ENCODE results near the gene INHBE.
A peak's percentile ranks its signal among the peaks of the same experiment; 100 is the strongest.

Gene INHBE

DNA sequence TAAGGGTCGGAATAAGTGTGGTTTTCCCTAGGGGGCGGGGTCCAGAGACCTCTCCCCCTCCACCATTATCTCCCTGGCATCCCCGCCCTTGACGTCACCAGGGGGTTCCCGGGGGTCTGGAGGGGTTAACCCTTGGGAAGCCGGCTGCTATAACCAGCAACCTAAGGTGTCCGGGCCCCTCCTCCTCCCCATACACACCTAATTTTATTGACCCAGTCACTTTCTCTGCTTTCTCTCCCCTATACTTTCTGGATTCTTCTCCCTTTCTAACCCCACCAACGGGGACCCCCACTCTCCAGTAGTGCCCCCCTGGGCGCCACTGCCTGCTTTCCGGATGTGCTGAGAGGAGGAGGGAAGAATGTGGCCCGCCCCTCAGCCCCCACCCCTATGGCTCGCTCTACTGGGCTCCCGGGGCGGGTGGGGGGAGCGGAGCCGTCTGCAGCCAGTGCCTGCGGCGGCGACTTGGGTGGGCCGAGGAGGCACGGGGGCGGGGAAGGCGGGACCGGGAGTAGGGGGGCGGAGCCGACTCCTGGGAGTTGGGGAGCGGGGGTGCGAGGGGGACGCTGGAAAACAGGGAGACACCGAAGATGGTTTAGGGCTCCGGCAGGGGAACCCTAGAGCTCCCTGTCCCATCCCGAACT is 6.3 kb downstream of the INHBE start:
- no peak for DNase-seq (ENCODE audit: low spot score)

DNA sequence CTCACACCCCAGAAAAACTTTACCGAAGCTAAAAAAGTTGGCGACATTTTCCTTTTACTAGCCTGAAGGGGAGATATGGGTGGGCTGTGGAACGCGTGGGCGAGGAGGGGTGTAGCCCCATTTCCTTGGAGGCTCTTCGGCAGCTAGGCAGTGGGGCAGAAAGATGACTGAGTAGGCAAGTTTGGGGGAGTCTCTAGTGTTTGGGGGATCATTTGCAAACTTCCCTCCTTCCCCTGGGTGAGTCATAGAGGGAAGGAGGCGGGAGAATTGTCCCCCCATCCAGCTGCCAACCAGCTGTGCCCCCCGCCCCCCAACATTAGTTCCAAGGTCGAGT is 6.8 kb downstream of the INHBE start:
- no peak for DNase-seq (ENCODE audit: low spot score)

DNA sequence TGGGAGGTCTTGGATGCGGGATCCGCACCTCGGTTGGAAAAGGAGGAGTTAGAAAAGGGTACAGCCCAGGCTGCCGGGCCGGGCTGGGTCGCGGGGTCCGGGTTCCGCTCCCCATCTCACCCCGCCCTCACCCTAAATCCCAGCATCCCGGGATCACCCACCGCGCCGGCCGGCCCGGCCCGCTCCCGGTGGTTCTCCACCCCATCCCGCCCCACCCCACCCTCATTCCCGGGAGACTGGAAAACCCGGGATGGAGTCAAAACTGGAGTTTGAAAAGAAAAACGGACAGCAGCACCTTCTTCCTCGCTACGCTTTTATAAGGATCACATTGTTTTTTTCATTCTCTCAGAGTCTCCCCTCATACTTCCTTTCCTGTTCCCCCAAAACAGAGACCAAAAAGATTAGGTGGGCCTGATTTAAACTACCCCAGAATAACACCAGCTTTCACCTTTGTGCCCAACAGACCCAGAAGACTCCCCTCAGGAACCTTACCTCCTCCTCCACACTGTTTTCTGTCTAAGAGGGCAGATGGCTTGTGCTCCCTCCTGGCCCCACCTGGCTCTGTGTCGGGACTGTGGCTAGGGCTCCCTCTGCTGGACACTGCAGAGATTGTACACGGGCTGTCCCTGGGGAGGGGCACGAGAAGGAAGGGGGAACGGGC is 7.3 kb downstream of the INHBE start:
- DNase-seq (ENCODE audit: low spot score) = peak; percentile 95

DNA sequence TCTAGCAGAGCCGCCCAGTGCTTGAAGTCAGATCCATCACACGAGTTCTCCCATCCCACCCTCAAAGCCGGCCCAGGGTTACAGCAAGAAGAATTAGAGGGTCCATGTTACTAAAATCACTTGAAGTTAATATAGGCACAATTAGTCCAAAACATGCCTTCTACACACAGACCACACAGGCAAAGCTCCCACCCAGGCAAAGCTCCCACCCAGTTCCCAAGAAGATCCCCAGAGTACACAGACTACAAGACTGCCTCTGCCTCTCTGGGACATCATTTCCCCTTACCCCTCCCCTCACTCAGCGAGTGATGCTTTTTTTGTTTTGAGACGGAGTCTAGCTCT is 7.8 kb downstream of the INHBE start:
- no peak for DNase-seq (ENCODE audit: low spot score)

DNA sequence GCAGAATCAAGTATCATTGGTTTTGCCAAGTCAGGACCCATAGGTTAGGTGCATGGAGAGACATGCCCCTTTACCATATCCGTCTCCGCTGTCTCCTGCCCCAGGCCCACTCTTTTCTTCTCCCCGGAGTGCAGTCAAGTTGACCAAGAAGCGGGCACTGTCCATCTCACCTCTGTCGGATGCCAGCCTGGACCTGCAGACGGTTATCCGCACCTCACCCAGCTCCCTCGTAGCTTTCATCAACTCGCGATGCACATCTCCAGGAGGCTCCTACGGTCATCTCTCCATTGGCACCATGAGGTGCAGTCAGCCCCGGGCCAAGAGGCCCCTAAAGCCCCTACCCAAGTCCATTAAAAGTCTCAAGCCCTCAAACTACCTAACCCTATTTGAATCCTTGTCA is 9.5 kb downstream of the INHBE start:
- no peak for DNase-seq (ENCODE audit: low spot score)

DNA sequence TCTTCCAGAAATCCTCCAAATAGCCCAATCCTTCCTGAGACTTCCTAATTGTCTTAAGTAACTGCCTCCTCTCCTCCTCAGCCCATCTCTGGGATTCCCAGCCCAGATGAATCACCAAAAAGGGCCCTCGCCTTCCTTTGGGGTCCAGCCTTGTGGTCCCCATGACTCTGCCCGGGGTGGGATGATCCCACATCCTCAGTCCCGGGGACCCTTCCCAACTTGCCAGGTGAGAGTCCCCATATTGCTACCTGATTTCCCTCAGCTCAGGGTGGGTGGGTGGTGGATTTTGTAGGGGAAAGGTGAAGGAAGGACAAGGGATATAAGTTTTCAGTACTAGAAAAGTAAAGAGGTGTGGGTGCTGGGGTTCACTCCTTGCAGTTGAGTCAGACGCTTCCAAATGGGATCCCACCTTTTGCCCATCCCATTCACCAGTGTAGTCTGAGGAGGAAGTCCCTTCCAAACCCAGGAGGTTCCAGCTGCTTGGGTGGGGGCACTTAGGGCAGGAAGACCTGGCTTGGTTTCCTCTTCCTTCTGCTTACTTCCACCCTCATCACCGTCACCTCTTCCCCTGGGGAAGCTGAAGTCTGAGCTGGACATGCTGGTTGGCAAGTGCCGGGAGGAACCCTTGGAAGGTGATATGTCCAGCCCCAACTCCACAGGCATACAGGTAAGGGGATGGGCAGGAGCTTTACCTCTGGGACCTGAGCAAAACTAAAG is 10.1 kb downstream of the INHBE start:
- no peak for DNase-seq (ENCODE audit: low spot score)

DNA sequence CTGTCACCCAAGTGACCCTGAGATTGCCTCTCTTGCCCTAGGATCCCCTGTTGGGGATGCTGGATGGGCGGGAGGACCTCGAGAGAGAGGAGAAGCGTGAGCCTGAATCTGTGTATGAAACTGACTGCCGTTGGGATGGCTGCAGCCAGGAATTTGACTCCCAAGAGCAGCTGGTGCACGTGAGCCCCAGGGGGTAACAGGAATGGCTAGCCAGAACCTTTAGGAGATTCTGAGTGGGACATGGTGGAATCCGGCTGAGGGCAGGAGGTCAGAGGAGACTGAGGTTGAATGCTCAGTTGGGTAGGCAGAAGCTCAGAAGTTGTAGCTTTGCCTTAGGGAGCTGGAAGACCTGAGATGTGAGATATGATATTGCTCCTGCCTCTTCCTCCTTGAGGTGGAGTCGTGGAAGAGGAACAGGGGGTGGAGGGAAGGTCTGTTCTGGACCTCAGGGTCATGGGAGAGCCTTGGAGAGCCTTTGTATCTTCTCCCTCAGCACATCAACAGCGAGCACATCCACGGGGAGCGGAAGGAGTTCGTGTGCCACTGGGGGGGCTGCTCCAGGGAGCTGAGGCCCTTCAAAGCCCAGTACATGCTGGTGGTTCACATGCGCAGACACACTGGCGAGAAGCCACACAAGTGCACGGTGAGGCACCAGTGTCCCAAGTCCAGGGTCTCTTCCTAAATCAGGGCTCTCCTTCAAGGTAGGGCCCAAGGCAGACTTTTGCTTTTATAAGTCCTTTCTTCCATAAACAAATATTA is 10.8 kb downstream of the INHBE start:
- no peak for DNase-seq (ENCODE audit: low spot score)

DNA sequence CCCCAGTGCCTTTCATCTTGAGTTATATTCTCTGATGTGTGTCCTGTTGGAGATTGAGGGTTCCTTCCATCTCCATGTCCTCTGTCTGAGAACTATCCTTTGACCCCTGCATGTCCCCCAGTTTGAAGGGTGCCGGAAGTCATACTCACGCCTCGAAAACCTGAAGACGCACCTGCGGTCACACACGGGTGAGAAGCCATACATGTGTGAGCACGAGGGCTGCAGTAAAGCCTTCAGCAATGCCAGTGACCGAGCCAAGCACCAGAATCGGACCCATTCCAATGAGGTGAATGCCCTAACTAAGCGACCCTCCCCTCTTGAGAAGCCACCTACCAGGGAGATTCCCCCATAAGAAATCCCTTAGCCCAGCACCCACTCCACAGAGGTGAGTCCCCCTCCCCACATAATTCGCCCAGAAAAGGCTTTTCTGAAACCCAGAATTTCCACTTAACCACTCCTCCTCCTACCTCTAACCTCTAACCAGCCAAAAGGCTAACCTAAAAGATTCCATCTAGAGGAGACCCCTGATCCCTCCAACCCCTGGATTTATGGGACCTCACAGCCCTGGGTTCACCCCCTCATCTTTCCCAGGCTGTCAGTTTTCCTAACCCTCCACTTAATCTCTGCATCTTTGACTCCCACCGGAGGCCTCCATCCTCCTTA is 12.2 kb downstream of the INHBE start:
- DNase-seq (ENCODE audit: low spot score) = no peak

DNA sequence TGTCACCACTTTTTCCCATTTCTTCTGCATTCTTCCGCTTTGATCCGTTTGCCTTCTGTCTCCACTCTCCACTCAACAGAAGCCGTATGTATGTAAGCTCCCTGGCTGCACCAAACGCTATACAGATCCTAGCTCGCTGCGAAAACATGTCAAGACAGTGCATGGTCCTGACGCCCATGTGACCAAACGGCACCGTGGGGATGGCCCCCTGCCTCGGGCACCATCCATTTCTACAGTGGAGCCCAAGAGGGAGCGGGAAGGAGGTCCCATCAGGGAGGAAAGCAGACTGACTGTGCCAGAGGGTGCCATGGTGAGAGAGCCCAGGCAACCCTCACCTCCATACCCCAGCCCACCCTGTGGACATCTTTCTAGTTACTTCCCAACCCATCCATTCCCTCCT is 12.8 kb downstream of the INHBE start:
- no peak for DNase-seq (ENCODE audit: low spot score)

DNA sequence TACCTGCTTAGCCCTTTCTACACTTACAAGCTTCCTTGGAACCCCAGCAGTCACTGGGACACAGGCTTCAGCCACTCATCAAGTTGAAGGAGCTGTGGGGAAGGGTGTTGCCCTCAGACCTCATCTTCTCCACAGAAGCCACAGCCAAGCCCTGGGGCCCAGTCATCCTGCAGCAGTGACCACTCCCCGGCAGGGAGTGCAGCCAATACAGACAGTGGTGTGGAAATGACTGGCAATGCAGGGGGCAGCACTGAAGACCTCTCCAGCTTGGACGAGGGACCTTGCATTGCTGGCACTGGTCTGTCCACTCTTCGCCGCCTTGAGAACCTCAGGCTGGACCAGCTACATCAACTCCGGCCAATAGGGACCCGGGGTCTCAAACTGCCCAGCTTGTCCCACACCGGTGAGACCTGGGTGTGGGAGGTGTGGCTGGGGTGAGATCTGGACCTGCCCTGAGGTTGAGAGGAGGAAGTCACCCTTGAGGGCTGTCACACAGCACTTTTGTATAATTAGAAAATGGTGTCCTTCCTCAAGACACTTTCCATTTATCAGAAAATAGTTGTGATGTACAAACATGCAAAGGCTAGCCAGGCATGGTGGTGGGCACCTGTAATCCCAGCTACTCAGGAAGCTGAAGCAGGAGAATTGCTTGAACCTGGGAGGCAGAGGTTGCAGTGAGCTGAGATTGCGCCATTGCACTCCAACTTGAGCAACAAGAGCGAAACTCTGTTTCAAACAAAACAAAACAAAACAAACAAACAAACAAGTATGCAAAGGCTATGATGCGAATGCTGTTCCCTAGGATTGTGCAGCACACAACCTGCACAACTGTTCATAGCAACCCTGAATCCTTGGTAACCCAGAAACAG is 14.4 kb downstream of the INHBE start:
- no peak for DNase-seq (ENCODE audit: low spot score)

DNA sequence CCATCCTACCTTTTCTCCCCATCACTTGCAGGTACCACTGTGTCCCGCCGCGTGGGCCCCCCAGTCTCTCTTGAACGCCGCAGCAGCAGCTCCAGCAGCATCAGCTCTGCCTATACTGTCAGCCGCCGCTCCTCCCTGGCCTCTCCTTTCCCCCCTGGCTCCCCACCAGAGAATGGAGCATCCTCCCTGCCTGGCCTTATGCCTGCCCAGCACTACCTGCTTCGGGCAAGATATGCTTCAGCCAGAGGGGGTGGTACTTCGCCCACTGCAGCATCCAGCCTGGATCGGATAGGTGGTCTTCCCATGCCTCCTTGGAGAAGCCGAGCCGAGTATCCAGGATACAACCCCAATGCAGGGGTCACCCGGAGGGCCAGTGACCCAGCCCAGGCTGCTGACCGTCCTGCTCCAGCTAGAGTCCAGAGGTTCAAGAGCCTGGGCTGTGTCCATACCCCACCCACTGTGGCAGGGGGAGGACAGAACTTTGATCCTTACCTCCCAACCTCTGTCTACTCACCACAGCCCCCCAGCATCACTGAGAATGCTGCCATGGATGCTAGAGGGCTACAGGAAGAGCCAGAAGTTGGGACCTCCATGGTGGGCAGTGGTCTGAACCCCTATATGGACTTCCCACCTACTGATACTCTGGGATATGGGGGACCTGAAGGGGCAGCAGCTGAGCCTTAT is 15.3 kb downstream of the INHBE start:
- DNase-seq (ENCODE audit: low spot score) = no peak

DNA sequence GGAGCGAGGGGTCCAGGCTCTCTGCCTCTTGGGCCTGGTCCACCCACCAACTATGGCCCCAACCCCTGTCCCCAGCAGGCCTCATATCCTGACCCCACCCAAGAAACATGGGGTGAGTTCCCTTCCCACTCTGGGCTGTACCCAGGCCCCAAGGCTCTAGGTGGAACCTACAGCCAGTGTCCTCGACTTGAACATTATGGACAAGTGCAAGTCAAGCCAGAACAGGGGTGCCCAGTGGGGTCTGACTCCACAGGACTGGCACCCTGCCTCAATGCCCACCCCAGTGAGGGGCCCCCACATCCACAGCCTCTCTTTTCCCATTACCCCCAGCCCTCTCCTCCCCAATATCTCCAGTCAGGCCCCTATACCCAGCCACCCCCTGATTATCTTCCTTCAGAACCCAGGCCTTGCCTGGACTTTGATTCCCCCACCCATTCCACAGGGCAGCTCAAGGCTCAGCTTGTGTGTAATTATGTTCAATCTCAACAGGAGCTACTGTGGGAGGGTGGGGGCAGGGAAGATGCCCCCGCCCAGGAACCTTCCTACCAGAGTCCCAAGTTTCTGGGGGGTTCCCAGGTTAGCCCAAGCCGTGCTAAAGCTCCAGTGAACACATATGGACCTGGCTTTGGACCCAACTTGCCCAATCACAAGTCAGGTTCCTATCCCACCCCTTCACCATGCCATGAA is 16.0 kb downstream of the INHBE start:
- DNase-seq (ENCODE audit: low spot score) = no peak

DNA sequence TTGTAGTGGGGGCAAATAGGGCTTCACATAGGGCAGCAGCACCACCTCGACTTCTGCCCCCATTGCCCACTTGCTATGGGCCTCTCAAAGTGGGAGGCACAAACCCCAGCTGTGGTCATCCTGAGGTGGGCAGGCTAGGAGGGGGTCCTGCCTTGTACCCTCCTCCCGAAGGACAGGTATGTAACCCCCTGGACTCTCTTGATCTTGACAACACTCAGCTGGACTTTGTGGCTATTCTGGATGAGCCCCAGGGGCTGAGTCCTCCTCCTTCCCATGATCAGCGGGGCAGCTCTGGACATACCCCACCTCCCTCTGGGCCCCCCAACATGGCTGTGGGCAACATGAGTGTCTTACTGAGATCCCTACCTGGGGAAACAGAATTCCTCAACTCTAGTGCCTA is 16.6 kb downstream of the INHBE start:
- no peak for DNase-seq (ENCODE audit: low spot score)

DNA sequence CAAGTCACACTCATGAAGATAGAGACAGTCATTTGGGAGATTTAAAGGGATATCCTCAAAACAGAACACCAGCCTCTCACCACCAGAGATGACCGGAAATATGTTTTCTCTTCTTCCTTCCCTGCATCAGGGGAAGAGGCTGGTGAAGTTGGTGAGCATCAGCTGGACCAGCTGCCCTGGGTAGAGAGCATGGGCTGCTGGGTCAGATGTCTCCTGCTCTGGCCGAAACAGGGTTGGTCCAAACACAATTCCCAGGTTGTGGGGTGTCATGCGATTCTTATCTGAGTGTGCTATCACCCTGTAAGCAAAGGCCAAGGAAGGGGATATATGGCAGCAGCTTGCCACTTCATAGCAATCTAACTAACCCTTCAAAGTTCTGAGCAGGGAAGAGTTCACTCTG is 17.3 kb downstream of the INHBE start:
- DNase-seq (ENCODE audit: low spot score) = no peak

DNA sequence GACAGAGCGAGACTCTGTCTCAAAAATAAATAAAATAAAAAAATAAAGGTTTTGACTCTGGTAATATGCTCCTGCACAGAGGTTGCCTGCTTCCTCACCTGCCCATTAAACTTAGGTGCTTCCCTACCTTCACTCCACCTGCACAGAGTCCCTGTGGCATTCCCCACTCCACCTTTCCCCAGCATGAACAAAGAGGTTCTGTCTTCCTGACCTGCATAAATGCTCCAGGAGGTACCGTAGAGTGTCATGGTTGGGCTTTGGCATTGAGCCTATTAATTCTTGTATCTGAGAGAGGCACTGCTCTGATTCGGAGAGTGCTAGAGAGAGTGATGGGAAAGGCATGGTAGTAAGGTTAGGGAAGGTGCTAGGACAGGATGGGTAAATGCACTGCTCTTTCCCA is 18.3 kb downstream of the INHBE start:
- DNase-seq (ENCODE audit: low spot score) = no peak

DNA sequence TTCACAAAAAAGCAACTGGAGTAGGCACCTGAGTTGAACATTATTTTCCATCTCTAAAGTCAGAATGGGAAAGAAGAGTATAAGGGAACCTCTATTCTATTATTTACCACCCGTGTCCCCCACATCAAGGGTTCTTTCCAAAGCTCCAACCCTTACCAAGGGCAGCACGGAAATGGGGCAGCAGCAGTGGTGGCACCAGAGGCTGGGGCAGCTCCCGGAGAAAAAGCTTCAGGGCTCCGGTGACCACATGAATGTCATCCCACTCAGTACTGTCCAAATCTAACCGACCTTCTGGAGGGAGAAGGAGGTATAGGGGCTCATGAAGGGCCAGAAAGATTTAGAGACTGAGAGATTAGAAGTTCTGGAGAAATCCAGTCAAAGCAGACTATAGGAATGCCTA is 18.8 kb downstream of the INHBE start:
- DNase-seq (ENCODE audit: low spot score) = no peak

DNA sequence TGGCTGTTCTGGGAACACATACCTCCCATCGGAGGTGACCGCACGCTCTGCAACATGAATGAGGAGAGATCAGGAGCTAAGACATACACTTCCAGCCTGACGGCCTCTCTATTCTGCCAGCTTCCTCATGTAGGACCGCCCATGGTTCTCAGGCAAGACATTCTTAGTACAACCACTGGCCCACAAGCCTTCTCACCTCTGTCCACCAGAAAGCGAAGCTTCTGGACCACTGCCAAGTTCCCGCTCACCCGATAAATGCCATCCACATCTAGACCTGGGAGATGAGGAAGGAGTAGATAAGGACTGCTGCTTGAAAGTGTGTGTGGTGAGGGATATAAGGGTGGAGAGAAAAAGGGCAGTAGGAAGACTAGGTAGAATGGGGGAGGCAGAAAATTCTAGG is 19.3 kb downstream of the INHBE start:
- no peak for DNase-seq (ENCODE audit: low spot score)

DNA sequence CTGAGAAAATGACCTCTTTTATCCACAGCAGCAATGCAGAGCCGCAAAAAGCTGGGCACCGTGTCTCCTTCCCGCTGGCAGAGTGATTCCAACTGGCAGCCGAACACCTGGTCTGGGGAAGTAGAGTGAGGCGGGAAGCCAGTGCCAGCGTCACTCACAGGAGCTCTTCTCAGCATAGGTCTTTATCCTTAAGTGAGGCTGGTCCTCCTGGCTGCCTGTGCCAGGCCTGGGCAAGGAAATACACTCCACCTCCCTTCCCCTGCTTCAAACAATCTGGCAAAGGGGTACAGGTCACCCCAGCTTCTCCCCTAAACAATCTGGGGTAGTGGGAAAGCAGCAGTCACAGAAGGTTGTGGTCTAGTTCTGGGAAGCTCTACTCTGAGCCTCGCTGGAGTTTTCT is 19.8 kb downstream of the INHBE start:
- DNase-seq (ENCODE audit: low spot score) = no peak

DNA sequence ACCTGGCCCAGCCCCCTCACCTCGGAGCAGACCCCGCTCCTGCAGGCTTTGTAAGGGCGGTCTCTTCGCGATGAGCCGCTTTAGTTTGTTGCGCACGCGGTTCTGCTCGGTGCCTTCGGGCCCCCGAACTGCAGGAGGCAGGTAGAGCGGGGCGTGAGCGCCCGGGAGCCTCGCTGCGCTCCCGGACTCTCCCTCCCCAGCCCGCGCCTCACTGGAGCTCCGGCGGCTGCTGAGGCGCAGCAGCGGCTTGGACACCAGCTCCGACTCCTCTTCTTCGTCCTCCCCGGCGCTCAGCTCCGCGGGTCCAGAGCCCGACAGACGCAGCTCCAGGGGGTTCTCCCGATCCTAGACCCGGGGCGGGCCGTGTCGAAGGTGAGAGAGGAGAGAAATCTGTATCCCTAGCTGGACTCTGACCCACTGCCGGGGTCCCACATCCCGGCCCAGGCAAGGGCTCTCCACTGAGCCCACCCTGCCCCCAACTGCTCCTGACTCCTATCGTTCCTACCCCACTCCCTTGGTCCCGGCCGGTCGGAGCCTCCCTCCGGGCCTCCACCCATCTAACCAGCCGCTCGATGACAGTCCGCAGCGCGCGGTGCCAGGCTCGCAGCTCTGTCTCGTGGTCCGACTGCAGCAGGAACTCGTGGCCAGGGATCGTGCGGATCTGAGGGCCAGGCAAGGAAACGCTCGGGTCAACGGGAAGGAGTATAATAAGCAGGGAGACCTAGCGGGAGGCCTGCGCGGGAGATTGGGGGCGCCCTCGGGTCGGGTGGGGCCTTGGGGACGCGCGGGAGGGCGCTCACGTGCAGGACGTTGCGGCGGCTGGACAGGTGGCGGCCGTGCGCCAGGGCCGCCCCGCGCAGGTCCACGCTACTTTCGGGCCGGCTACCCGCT is 20.4 kb downstream of the INHBE start:
- no peak for DNase-seq (ENCODE audit: low spot score)
